GM12874 (cell line): ENCODE results near the gene TRPM7.

Source experiments
- CTCF ChIP-seq: IDR thresholded peaks from 2 replicates; pipeline ENCODE4 v1.5.1; 2011; ENCODE audit warnings: low read depth, mild to moderate bottlenecking, control low read depth, low read length, moderate library complexity; ENCODE audit not compliant: insufficient read depth

Gene TRPM7

GRCh38 chr15:50613600-50613999, 73.0 kb downstream of the TRPM7 start:
- no peak for TF ChIP-seq CTCF

- TF ChIP-seq CTCF, result no peak
Measured at GRCh38 chr15:50607129-50607528, 79.5 kb downstream of the TRPM7 start.

GRCh38 chr15:50605462-50605861, 81.1 kb downstream of the TRPM7 start:
- no peak for TF ChIP-seq CTCF

- no peak for TF ChIP-seq CTCF
Measured at GRCh38 chr15:50594311-50594710, 92.3 kb downstream of the TRPM7 start.

- TF ChIP-seq CTCF, result no peak
Measured at GRCh38 chr15:50593761-50594160, 92.8 kb downstream of the TRPM7 start.

- no peak for TF ChIP-seq CTCF
Measured at GRCh38 chr15:50590288-50590687, 96.3 kb downstream of the TRPM7 start.

- no peak for TF ChIP-seq CTCF
Measured at GRCh38 chr15:50577492-50577891, 109.1 kb downstream of the TRPM7 start.

GRCh38 chr15:50576166-50576565, 110.4 kb downstream of the TRPM7 start:
- no peak for TF ChIP-seq CTCF
